Measurements from ENCODE around the gene DOK6. TPM values are rescaled to one million over a fixed set of nuclear protein-coding genes. Genes with fewer than 3 reads are reported as not detected.

DOK6 gene
- total and polyA plus RNA-seq, 9 of the 15 experiments (the other 6 are each of a cell fraction or from before 2014, with no cell fraction given), result not detected

GRCh38 chr18:69492861-69493260, 92.2 kb downstream of the DOK6 start:
- intact Hi-C loops (cut with micrococcal nuclease), result no loop called here
- CTCF ChIA-PET (ENCODE audit: low intra/inter-chr PET ratio), result no interaction called here
- no peak for ATAC-seq
- Histone ChIP-seq H4K20me1 (replicated peaks; ENCODE audit: control insufficient read depth, insufficient read depth, low read length) (no peaks in the 10 kb centered on the region), H3K4me2 (ENCODE audit: insufficient read depth, low read length) (no peak overlapping the region), H3K9ac (ENCODE audit: insufficient read depth in 1 of 2, low read depth in 2 of 2, low read length in 2 of 2) (no peak overlapping the region), H3K36me3 (ENCODE audit: control insufficient read depth, insufficient read depth, low read length) (no peaks in the 10 kb centered on the region), H3K27me3 (ENCODE audit: control insufficient read depth in 2 of 2, insufficient read depth in 2 of 2, low read length in 2 of 2) (no peaks in the 10 kb centered on the region), H3K4me1 (replicated peaks in 1 of 2; ENCODE audit: control insufficient read depth in 2 of 2, insufficient read depth in 2 of 2, low read length in 2 of 2) (no peaks in the 10 kb centered on the region), H2AFZ (ENCODE audit: low read depth, low read length) (no peak overlapping the region), H3K4me3 (no peak overlapping the region), H3K9me1 (ENCODE audit: control insufficient read depth, insufficient read depth, low read length) (no peaks in the 10 kb centered on the region), H3K9me3 (replicated peaks; ENCODE audit: control insufficient read depth, insufficient read depth, low read depth, low read length) (no peaks in the 10 kb centered on the region), H3K27ac (ENCODE audit: extremely low read depth, low read depth, low read length) (no peak overlapping the region), H3K79me2 (ENCODE audit: control insufficient read depth, insufficient read depth, low read length) (no peaks in the 10 kb centered on the region)
- POLR2A ChIA-PET, result no interaction called here
- WGBS (ENCODE audit: insufficient coverage, low coverage, missing lambda C conversion rate), result 0% methylated on average over 2 of the region's 2 CpGs
- in situ Hi-C loops (cut with MboI), result no loop called here
- FAIRE-seq, result no peak
- no TSS peak for BruUV-seq (replicated peaks)
- TF ChIP-seq RUNX1 (IDR thresholded peaks at IDR 0.05; ENCODE audit: low read depth) (no peak), KAT2B (IDR thresholded peaks at IDR 0.05; ENCODE audit: low read depth, low read length) (no peak), DPF2 (IDR thresholded peaks at IDR 0.05) (no peak), STAG1 (CRISPR knock-in tag; IDR thresholded peaks at IDR 0.05; ENCODE audit: borderline replicate concordance) (no peak), ELF2 (CRISPR knock-in tag; IDR thresholded peaks at IDR 0.05) (no peak), RB1 (IDR thresholded peaks at IDR 0.05; ENCODE audit: low read depth) (no peak), FOXP1 (CRISPR knock-in tag; IDR thresholded peaks at IDR 0.05) (no peak), MXI1 (IDR thresholded peaks at IDR 0.05; ENCODE audit: low read depth, low read length) (no peak), CC2D1A (IDR thresholded peaks at IDR 0.05) (no peak)
- DNase-seq (ENCODE audit: extremely low read depth in 1 of 4, low spot score in 3 of 4), result no peak

GRCh38 chr18:69494841-69495240, 94.2 kb downstream of the DOK6 start:
- Histone ChIP-seq H3K4me3 (no peak overlapping the region), H3K4me2 (ENCODE audit: insufficient read depth, low read length) (no peak overlapping the region), H3K79me2 (ENCODE audit: control insufficient read depth, insufficient read depth, low read length) (no peaks in the 10 kb centered on the region), H3K9ac (ENCODE audit: insufficient read depth in 1 of 2, low read depth in 2 of 2, low read length in 2 of 2) (no peak overlapping the region), H3K27ac (ENCODE audit: extremely low read depth, low read depth, low read length) (no peak overlapping the region), H3K9me1 (ENCODE audit: control insufficient read depth, insufficient read depth, low read length) (no peaks in the 10 kb centered on the region), H3K36me3 (ENCODE audit: control insufficient read depth, insufficient read depth, low read length) (no peaks in the 10 kb centered on the region), H2AFZ (ENCODE audit: low read depth, low read length) (no peak overlapping the region), H4K20me1 (replicated peaks; ENCODE audit: control insufficient read depth, insufficient read depth, low read length) (no peaks in the 10 kb centered on the region), H3K9me3 (replicated peaks; ENCODE audit: control insufficient read depth, insufficient read depth, low read depth, low read length) (no peaks in the 10 kb centered on the region), H3K4me1 (replicated peaks in 1 of 2; ENCODE audit: control insufficient read depth in 2 of 2, insufficient read depth in 2 of 2, low read length in 2 of 2) (no peaks in the 10 kb centered on the region), H3K27me3 (ENCODE audit: control insufficient read depth in 2 of 2, insufficient read depth in 2 of 2, low read length in 2 of 2) (no peaks in the 10 kb centered on the region)
- ChIA-PET POLR2A (interaction anchor here (0.7 kb wide), 1 partner anchor 123 kb away, joined by 5 read pairs; no protein-coding TSS in a partner anchor), CTCF (ENCODE audit: low intra/inter-chr PET ratio) (no interaction called here)
- ATAC-seq (no peak), DNase-seq (ENCODE audit: extremely low read depth in 1 of 4, low spot score in 3 of 4) (no peak), FAIRE-seq (no peak)
- no TSS peak for BruUV-seq (replicated peaks)
- in situ Hi-C loops (cut with MboI) (no loop called here), intact Hi-C loops (cut with micrococcal nuclease) (no loop called here)
- 11% methylated on average over 2 of the region's 4 CpGs for whole genome bisulfite sequencing (ENCODE audit: insufficient coverage, low coverage, missing lambda C conversion rate)
- no peak for TF ChIP-seq ESRRA (IDR thresholded peaks at IDR 0.05; ENCODE audit: borderline replicate concordance, low read depth)
- TF ChIP-seq SAFB2 (IDR thresholded peaks at IDR 0.05; ENCODE audit: borderline replicate concordance, low read depth, low read length, severe bottlenecking), result no peak
- no peak for TF ChIP-seq CREB1 (IDR thresholded peaks at IDR 0.05)
- TF ChIP-seq CREB1 (CRISPR knock-in tag; IDR thresholded peaks at IDR 0.05), result no peak
- no peak for TF ChIP-seq PCBP2 (IDR thresholded peaks at IDR 0.05; ENCODE audit: low read depth, low read length, poor library complexity, severe bottlenecking)
- TF ChIP-seq ZNF584 (CRISPR knock-in tag; IDR thresholded peaks at IDR 0.05; ENCODE audit: low read depth), result no peak
- TF ChIP-seq, protein P1, sequence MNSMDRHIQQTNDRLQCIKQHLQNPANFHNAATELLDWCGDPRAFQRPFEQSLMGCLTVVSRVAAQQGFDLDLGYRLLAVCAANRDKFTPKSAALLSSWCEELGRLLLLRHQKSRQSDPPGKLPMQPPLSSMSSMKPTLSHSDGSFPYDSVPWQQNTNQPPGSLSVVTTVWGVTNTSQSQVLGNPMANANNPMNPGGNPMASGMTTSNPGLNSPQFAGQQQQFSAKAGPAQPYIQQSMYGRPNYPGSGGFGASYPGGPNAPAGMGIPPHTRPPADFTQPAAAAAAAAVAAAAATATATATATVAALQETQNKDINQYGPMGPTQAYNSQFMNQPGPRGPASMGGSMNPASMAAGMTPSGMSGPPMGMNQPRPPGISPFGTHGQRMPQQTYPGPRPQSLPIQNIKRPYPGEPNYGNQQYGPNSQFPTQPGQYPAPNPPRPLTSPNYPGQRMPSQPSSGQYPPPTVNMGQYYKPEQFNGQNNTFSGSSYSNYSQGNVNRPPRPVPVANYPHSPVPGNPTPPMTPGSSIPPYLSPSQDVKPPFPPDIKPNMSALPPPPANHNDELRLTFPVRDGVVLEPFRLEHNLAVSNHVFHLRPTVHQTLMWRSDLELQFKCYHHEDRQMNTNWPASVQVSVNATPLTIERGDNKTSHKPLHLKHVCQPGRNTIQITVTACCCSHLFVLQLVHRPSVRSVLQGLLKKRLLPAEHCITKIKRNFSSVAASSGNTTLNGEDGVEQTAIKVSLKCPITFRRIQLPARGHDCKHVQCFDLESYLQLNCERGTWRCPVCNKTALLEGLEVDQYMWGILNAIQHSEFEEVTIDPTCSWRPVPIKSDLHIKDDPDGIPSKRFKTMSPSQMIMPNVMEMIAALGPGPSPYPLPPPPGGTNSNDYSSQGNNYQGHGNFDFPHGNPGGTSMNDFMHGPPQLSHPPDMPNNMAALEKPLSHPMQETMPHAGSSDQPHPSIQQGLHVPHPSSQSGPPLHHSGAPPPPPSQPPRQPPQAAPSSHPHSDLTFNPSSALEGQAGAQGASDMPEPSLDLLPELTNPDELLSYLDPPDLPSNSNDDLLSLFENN (IDR thresholded peaks at IDR 0.05; ENCODE audit: low read depth in 2 of 2, low read length in 2 of 2), result no peak
- TF ChIP-seq OTX1 (CRISPR knock-in tag; IDR thresholded peaks at IDR 0.05), result no peak
